ENCODE measurements around the gene HDAC3.

- TF ChIP-seq CTCF (IDR thresholded peaks at IDR 0.05): no peak
- no peak for TF ChIP-seq POLR2AphosphoS5 (IDR thresholded peaks at IDR 0.05)
- no peak for TF ChIP-seq POLR2A (IDR thresholded peaks at IDR 0.05)
- TF ChIP-seq EP300 (IDR thresholded peaks at IDR 0.05): no peak
These were observed 26.9 kb upstream of the HDAC3 start for GRCh38 chr5:141663506-141663905.

Data from gastroesophageal sphincter (tissue), 3 donors.